Peyer's patch (tissue), 4 donors: Measurements from ENCODE around the gene BTN1A1. TPM values are rescaled to one million over a fixed set of nuclear protein-coding genes. Genes with fewer than 3 reads are reported as not detected.
"Not testable (repeated sequence)": the region's sequence is repeated elsewhere in the genome, so short reads cannot be mapped to it uniquely, and the experiment has no call there.

Experiments
- DNase-seq, 3 donors: peaks; one replicate each; pipeline ENCODE4 v3.0.0-alpha.2; 2017 to 2019
- H3K27ac ChIP-seq, 4 donors: fragments of 200-600 bp; sonication (generic); one replicate each; pipeline ENCODE4 v1.5.1; 2016 to 2019
- H3K27me3 ChIP-seq, 2 donors: fragments of 200-600 bp; sonication (generic); one replicate each; pipeline ENCODE4 v1.5.1; 2019
- H3K36me3 ChIP-seq, 3 donors: fragments of 200-600 bp; sonication (generic); one replicate each; pipeline ENCODE4 v1.5.1; 2016 to 2019
- H3K4me1 ChIP-seq, 4 donors: fragments of 200-600 bp; sonication (generic); one replicate each; pipeline ENCODE4 v1.5.1; 2016 to 2019
- H3K4me3 ChIP-seq, 4 donors: fragments of 200-600 bp; sonication (generic); 1 replicate in 3 of 4; 2 replicates in 1 of 4; pipeline ENCODE4 v1.5.1; 2016 to 2019; ENCODE audit warnings: mild to moderate bottlenecking in 1 of 4
- H3K9me3 ChIP-seq, 4 donors: fragments of 200-600 bp; sonication (generic); one replicate each; pipeline ENCODE4 v1.5.1; 2016 to 2019; ENCODE audit warnings: mild to moderate bottlenecking in 1 of 4
- POLR2A ChIP-seq, 2 donors: fragments of 450-650 bp; IDR thresholded peaks; one replicate each; pipeline ENCODE4 v1.5.1; 2017; ENCODE audit warnings: antibody characterized with exemption in 2 of 2, mild to moderate bottlenecking in 2 of 2, moderate library complexity in 2 of 2
- total RNA-seq, 4 donors: library from RNA; depleted of rRNA; stranded (reverse); fragments of >200 nt; gene quantifications; one replicate each; pipeline ENCODE4 v1.1.0, GENCODE V29; 2016
- TF ChIP-seq, protein P1 (sequence below), 6 experiments: fragments of 450-650 bp in 4 of 6; fragments of 200-600 bp in 2 of 6; sonication (generic) in 1 of 6; IDR thresholded peaks; one replicate each; pipeline ENCODE4 v1.5.1; 2017 to 2019; ENCODE audit warnings: antibody characterized with exemption in 6 of 6, mild to moderate bottlenecking in 3 of 6, moderate library complexity in 1 of 6

The BTN1A1 gene
- total RNA-seq, 4 donors from 2014 or later, result not detected

DNA sequence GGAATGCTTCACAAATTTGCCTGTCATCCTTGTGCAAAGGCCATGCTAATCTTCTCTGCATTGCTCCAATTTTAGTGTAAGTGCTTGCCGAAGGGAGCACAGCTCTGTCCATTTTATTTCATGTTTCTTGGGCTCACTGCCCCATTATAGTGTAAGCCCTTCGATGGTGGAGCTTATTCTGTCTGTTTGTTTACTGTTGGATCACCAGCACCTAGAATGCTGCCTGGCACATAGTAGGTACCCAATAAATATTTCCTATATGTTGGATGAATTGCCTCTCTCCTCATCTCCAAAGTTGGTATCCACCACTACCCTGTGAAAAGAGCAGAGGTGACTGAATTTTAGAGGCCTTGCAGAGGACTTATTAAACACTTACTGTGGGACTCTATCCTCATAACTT is 19.3 kb downstream of the BTN1A1 start:
- no peaks in the 10 kb centered on the region for H3K27me3 ChIP-seq
- TF ChIP-seq, protein P1, sequence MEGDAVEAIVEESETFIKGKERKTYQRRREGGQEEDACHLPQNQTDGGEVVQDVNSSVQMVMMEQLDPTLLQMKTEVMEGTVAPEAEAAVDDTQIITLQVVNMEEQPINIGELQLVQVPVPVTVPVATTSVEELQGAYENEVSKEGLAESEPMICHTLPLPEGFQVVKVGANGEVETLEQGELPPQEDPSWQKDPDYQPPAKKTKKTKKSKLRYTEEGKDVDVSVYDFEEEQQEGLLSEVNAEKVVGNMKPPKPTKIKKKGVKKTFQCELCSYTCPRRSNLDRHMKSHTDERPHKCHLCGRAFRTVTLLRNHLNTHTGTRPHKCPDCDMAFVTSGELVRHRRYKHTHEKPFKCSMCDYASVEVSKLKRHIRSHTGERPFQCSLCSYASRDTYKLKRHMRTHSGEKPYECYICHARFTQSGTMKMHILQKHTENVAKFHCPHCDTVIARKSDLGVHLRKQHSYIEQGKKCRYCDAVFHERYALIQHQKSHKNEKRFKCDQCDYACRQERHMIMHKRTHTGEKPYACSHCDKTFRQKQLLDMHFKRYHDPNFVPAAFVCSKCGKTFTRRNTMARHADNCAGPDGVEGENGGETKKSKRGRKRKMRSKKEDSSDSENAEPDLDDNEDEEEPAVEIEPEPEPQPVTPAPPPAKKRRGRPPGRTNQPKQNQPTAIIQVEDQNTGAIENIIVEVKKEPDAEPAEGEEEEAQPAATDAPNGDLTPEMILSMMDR (IDR thresholded peaks at IDR 0.05), result no peak
- no peak for TF ChIP-seq POLR2A (IDR thresholded peaks at IDR 0.05)
- no peak for DNase-seq
- H3K27ac ChIP-seq, result no peak overlapping the region
- no peaks in the 10 kb centered on the region for H3K36me3 ChIP-seq
- H3K4me1 ChIP-seq, result peaks cover 0 to 15% (median 0%) of the 10 kb centered on the region in 4 donors
- H3K9me3 ChIP-seq, result no peaks in the 10 kb centered on the region
- H3K4me3 ChIP-seq, result no peak overlapping the region

DNA sequence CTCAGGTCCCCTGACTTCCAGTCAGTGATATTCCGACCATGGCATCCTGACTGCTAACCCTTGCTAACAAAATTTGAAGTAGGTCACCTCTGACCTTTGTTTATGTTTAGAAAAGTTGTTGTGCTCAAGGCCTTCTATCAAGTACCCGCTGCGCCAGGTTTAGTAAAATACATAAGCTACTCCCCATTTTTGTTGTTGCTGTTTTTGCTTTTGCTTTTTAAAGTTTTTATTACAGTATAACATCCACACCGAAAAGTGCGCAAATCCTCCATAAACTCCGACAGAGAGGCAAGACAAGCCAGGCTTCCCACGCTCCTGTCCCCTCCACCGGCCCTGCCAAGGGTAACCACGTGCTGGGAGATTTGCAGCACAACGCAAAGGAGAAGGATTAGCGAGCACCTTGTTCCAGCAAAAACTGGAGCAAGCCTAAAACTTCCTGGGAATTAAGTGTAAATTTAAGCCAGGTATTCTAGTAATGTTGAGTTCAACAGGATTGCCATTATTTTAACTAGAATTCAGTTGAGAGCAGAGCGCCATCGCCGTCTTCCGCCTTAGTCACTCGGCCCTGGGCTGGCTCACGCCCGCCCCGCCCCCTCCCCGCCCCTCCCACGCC is 20.2 kb downstream of the BTN1A1 start:
- H3K4me1 ChIP-seq, result peaks cover 0 to 15% (median 0%) of the 10 kb centered on the region in 4 donors
- H3K27me3 ChIP-seq, result no peaks in the 10 kb centered on the region
- TF ChIP-seq, protein P1 (IDR thresholded peaks at IDR 0.05), result no peak
- no peak for TF ChIP-seq POLR2A (IDR thresholded peaks at IDR 0.05)
- peak overlapping the region; percentile 55 to 75 (median 66) for H3K4me3 ChIP-seq
- no peaks in the 10 kb centered on the region for H3K36me3 ChIP-seq
- peak overlapping the region; percentile 88 to 98 (median 96) for H3K27ac ChIP-seq
- DNase-seq, result peak in 1 of 3 donors; percentile 48
- no peaks in the 10 kb centered on the region for H3K9me3 ChIP-seq

DNA sequence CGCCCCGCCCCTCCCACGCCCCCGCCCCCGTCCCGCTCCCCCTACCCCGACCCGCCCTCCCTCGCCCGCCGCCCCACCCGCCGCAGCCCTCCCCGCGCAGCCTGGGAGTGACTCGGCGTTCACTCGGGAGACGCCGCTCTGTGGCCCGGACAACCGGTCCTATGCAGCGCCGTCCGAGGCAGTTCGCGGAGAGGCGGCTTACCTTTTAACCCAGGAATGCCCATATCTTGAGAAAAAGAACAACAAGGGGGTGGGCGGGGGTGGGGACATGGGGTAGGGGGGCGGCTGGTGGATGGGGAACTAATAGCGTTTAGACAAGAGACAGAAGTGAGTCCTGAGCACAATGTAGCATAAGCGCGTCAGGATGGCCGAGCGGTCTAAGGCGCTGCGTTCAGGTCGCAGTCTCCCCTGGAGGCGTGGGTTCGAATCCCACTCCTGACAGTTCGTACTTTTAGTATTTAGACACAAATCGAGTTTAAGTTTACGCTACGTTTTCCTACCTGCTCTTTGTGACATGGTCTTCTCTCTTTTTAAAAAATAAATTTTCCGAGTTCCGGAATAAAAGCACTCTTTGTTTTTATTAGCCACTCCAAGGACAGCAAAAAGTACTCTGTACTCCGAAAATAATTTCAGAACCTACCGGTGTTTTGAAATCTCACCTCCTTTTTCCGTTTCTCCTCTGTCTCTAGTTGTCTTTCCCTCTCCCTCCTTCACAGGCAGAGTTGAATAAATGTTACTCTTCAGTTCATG is 20.9 kb downstream of the BTN1A1 start:
- peak overlapping the region; percentile 55 to 75 (median 66) for H3K4me3 ChIP-seq
- peak overlapping the region; percentile 88 to 98 (median 96) for H3K27ac ChIP-seq
- no peaks in the 10 kb centered on the region for H3K36me3 ChIP-seq
- TF ChIP-seq, protein P1 (IDR thresholded peaks at IDR 0.05), result peak in 1 of 6 experiments; percentile 32
- no peak for TF ChIP-seq POLR2A (IDR thresholded peaks at IDR 0.05)
- peak; percentile 87 to 94 (median 92) for DNase-seq
- peaks cover 0 to 15% (median 0%) of the 10 kb centered on the region in 4 donors for H3K4me1 ChIP-seq
- no peaks in the 10 kb centered on the region for H3K9me3 ChIP-seq
- H3K27me3 ChIP-seq, result no peaks in the 10 kb centered on the region

DNA sequence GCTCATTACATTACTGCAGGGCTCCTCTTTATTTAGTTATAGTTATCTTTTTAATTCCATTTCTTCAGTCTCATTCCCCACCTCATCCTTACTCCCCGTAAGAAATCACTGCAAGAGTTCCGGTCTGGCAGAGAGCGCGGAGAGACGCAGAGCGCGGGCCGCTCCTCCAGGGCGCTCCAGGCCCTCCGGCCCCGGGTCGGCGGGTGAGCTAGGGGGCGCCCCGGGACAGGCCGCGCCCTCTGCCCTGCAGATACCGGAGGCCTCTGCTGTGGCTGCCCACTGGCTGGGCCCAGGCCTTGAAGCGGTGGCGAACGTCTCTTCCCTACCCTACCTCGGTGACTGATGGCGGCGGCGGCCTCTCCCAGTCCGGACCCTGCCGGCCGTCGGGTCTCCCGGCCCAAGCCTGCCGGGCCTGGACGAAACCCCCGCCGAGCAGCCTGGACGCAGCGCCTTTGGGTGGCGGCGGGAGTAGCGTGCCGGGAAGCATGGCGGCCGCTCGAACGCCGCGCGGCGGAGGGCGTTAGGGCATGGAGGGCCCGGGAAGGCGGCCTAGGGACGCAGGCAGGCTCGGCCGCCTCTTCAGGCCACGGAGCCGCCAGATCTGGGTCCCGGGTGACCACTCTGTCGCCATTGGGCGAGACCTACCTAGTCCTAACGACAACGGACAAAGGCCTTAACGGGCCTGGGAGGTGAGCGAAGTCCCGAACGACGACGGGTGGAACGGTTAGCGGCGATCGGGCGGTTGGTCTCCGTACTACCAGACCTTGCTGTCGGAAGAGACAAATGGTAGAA is 21.7 kb downstream of the BTN1A1 start:
- TF ChIP-seq, protein P1 (IDR thresholded peaks at IDR 0.05), result peak in 5 of 6 experiments; percentile 30 to 49 (median 40)
- peak; percentile 40 to 58 for TF ChIP-seq POLR2A (IDR thresholded peaks at IDR 0.05)
- Histone ChIP-seq H3K4me1 (peaks cover 0 to 15% (median 0%) of the 10 kb centered on the region in 4 donors), H3K4me3 (peak overlapping the region; percentile 55 to 75 (median 66)), H3K9me3 (no peaks in the 10 kb centered on the region), H3K27ac (peak overlapping the region; percentile 88 to 98 (median 96)), H3K36me3 (no peaks in the 10 kb centered on the region), H3K27me3 (no peaks in the 10 kb centered on the region)
- DNase-seq, result peak; percentile 79 to 94 (median 90)

DNA sequence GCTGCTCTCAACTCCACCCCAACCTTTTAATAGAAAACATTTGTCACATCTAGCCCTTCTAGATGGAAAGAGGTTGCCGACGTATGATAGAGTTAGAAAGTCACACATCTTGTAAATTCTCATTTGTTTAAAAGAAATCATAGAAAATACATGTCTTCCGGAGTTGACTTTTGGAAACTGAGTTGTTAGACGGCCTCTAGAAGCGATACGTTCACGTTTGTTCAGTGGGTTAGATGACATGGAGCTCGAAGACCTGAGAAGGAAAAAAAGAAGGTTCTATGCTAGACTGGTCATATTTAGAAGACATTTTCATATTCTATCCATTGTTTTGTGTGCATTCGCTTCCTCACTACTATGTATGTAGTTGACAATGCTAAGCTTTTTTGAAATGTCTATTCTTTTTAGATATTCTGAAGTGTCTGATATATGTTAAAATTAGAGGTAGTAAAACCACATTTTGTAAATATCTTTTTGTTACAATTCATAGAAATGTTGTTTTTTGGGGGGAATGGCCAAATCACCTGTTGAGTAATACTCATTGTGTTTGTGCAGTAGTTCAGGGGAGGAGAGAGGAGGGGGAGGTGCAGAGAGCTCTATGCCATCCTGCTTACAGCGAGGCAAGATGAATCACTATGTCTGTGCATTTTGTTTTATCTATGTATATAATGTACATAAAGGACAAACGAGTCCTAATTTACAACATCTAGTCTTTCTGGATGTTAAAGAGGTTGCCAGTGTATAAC is 22.6 kb downstream of the BTN1A1 start:
- peak in 1 of 3 donors; percentile 34 for DNase-seq
- Histone ChIP-seq H3K4me3 (peak overlapping the region; percentile 55 to 75 (median 66)), H3K4me1 (peaks cover 0 to 15% (median 0%) of the 10 kb centered on the region in 4 donors), H3K27ac (peak overlapping the region; percentile 88 to 98 (median 96))
- H3K36me3 ChIP-seq, H3K9me3 ChIP-seq, H3K27me3 ChIP-seq: not testable (repeated sequence)

DNA sequence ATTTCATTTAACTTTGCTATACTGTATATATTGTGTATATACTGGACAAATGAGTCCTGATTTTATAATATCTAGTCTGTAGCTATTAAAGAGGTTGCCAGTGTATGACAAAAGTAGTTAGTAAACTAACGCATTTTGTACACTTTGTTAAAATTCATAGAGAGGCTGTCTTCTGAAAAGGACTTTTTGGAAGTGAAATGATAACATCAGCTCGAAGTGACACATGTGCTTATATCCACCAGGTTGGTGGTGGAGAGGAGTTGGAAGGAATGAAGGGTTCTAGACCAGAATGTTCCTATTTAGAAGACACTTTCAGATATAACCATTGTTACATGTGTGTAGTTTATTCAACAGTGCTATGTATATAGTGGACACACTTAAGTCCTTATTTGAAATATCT is 24.2 kb downstream of the BTN1A1 start:
- not testable (repeated sequence) for H3K27ac ChIP-seq, DNase-seq, H3K36me3 ChIP-seq, H3K27me3 ChIP-seq, H3K9me3 ChIP-seq, H3K4me3 ChIP-seq
- peaks cover 0 to 15% (median 0%) of the 10 kb centered on the region in 4 donors for H3K4me1 ChIP-seq
